HG03108 (cell line): ENCODE measurements around the gene GIMD1.
"Not testable (repeated sequence)": the region's sequence is repeated elsewhere in the genome, so short reads cannot be mapped to it uniquely, and the experiment has no call there.

ENCODE experiments used
- ATAC-seq: cut with Tn5 transposase; IDR thresholded peaks from one replicate; pipeline ENCODE4 v1.9.1; 2021; ENCODE audit warnings: moderate library complexity; ENCODE audit not compliant: unreplicated experiment

GIMD1 gene

DNA sequence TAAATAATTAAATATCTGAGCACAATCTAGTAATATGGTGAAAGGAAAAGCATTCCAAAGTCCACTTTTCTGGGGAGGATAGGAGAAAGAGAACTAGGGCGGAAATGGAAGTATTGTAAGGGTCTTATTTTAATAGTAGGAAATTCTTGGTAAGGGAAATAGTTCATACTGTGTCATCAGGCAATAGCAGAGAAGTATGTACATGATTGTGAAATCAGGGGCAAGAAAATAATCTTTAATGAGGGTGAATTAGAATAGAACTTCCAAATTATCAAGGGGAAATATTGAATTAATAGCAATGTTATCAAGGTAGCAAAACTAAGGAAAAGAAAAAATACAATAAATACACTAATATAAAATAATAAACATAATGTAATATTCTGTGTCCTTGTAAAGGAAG, 14.8 kb downstream of the GIMD1 start:
- no peak for ATAC-seq

DNA sequence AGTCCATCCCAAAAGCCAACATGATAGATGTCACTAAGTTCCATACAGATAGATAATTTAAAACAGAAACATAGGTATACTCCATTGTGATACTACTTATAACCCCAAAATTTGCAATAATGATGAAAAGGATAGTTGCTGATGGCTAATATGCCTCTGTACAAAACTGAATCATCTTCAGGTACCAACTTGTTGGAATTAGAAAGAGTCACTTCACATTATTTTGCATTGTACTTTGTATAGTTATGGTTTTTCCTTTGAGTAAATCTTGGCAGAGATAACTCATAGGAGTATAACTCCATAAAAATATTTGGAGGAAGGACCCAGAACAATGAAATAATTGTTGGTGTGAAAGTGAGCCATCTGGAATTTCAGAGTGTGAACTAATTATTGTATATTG, 17.6 kb downstream of the GIMD1 start:
- no peak for ATAC-seq

DNA sequence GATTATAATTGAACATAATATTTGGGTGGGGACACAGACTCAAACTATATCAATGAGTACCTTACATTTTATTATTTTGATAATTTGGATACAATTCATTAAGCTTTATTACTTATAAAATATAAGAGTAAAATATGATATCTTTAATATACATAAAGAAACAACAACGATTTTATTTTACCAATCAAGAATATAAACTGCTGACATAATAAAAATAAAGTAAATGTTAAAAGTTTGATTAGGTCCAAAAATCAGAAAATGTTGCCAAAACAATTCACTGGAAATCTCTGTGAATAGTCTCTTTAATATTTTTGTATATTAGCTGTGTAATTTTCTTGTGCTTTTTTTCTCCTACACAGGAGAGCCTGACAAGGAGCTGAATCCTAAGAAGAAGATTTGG, 21.4 kb downstream of the GIMD1 start:
- ATAC-seq, result no peak

GRCh38 chr4:106344647-106344970, 24.0 kb downstream of the GIMD1 start:
- ATAC-seq, result no peak

DNA sequence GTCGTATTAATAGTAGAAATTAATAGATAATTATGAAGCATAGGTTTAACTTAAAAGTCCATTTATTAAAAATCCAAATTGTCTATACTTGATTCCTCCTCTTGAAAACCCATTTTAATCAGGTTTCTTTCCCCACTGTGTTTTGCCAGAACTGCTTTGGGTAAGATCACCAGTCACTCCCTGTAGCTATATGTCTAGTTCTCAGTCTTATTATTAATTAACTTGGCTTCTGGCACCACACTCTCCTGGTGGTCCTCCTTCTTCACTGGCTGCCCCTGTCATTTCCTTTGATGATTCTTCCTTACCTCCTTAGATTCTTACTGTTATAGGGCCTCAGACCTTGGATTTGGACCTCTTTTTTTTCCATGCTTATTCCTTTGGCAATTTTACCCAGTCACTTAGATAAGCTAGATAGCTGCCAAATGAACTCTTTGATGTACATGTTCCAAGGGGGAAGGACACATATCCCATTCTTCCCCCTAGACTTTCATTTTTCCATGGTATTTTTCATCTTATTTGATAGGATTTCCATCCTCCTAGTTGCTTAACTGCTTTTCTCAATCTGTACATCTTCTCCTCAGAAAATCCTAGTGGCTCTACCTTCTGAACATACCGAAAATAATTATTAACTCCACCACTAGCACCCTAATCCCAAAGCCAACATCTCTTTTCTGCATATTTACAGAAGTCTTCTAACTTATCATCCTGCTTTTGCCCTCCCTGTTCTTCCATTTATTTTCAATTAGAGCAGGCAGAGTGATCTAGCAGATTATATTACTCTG, 24.5 kb downstream of the GIMD1 start:
- ATAC-seq, result no peak

DNA sequence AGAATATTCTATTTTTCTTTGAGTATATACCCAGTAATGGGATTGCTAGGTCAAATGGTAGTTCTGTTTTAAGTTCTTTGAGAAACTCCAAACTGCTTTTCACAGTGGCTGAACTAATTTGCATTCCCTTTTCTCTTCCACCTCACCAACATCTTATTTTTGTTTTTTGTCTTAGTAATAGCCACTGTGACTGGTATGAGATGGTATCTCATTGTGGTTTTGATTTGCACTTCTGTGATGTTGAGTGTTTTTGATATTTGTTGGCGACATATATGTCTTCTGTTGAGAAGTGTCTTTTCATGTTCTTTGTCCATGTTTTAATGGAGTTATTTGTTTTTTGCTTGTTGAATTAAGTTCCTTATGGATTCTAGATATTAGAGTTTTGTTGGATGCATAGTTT, 27.8 kb downstream of the GIMD1 start:
- no peak for ATAC-seq

DNA sequence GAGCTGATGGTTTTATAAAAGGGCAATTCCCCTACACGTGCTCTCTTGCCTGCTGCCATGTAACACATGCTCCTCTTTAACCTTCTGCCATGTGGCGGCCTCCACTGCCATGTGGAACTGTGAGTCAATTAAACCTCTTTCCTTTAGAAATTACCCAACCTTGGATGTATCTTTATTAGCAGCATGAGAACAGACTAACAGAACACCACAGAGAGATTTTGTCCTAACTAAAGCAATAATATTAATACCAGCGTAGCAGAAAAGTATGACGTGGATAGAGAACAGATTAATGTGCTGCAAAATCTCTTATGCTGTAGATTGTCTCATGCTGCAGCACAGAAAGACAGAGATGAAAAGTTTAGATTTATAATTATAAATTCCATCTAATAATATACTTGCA, 29.1 kb downstream of the GIMD1 start:
- ATAC-seq, result no peak

DNA sequence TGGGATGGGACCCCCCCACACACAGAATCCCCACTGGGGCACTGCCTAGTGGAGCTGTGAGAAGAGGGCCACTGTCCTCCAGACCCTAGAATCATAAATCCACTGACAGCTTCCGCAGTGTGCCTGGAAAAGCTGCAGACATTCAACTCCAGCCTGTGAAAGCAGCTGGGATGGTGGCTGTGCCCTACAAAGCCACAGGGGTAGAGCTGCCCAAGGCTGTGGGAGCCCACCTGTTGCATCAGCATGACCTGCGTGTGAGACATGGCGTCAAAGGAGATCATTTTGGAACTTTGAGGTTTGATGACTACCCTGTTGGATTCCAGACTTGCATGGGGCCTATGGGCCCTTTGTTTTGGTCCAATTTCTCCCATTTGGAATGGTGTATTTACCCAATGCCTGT, 29.9 kb downstream of the GIMD1 start:
- ATAC-seq, result no peak

GRCh38 chr4:106337916-106338315, 30.7 kb downstream of the GIMD1 start:
- no peak for ATAC-seq

GRCh38 chr4:106336618-106337017, 32.0 kb downstream of the GIMD1 start:
- ATAC-seq, result no peak

GRCh38 chr4:106334741-106335470, 33.7 kb downstream of the GIMD1 start:
- ATAC-seq, result no peak

- no peak for ATAC-seq
Observed at GRCh38 chr4:106333186-106333585, 35.4 kb downstream of the GIMD1 start.

GRCh38 chr4:106329041-106329618, 39.4 kb downstream of the GIMD1 start:
- ATAC-seq, result no peak

DNA sequence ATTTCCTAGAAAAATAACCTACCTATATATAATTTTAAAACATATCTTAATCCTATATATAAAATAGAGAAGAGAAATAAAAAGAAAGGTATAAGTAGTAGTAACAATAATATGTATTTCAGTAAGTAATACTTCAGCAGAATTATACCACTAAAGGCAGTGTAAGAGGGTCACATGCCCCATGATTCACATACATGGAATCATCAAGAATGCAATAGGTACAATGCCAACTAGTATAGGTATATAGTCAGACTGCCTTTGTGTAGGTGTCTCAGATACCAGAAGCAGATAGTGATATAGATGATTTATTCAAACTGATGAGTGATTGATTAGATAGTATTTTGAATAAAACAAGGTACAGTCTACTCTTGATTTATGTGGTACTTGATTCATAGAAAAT, 42.8 kb downstream of the GIMD1 start:
- ATAC-seq, result no peak

- no peak for ATAC-seq
Observed at GRCh38 chr4:106323119-106323518, 45.5 kb downstream of the GIMD1 start.

GRCh38 chr4:106321814-106322213, 46.8 kb downstream of the GIMD1 start:
- ATAC-seq, result not testable (repeated sequence)

GRCh38 chr4:106321168-106321567, 47.4 kb downstream of the GIMD1 start:
- ATAC-seq, result not testable (repeated sequence)

GRCh38 chr4:106320235-106320634, 48.3 kb downstream of the GIMD1 start:
- no peak for ATAC-seq

DNA sequence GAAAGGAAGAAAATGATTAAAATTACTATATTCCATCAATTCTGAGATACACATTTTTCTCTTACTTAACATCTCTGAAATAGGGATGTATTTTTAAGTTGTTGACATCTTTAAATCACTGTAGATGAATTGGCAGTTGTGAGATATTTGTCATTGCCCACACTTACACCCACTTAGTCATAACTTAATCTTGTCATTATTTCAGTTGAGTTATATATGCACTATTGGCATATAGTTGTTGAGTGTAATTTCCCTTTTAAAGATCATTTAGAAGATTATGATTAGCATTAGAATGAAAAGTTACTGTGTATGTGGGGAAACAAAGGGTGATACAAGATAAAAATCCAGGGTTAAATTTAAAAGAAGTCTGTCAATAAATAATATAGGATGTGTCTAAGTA, 50.1 kb downstream of the GIMD1 start:
- no peak for ATAC-seq

DNA sequence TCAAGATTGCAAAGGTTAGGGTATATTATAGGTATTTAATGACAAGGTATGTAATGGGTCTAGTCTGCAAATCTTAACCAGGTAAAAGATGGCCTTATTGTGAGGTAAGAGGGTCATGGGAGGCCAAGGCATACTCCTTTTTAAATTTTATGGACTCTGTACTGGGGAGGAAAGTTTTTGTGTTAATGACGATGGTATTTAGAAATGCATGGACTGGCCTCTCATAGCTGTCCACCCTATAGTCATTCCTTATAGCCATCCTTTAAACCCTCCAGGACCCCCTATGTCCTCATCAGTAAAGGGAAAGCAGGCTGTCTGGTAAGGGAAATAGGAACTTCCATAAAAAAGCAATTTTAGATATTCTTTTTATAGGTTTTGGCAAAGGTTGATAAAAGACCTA, 50.8 kb downstream of the GIMD1 start:
- no peak for ATAC-seq

- ATAC-seq, result no peak
Observed at GRCh38 chr4:106316773-106317409, 51.7 kb downstream of the GIMD1 start.
